Coronary artery (tissue), 2 donors: Measurements from ENCODE around the gene SGCA.
A peak's percentile ranks its signal among the peaks of the same experiment; 100 is the strongest.

ENCODE experiments used
- DNase-seq: peaks from one replicate; pipeline ENCODE4 v3.0.0-alpha.2; 2017; ENCODE audit warnings: low spot score
- H3K27ac ChIP-seq, 2 donors: fragments of 200-600 bp; sonication (generic); one replicate each; pipeline ENCODE4 v1.5.1; 2016 to 2019
- H3K4me3 ChIP-seq: fragments of 200-600 bp; sonication (generic); 2 replicates; pipeline ENCODE4 v1.5.1; 2016; ENCODE audit warnings: mild to moderate bottlenecking, moderate library complexity
- TF ChIP-seq, protein P1 (sequence below): fragments of 200-600 bp; sonication (generic); IDR thresholded peaks from one replicate; pipeline ENCODE4 v1.5.1; 2019; ENCODE audit warnings: antibody characterized with exemption

SGCA gene

DNA sequence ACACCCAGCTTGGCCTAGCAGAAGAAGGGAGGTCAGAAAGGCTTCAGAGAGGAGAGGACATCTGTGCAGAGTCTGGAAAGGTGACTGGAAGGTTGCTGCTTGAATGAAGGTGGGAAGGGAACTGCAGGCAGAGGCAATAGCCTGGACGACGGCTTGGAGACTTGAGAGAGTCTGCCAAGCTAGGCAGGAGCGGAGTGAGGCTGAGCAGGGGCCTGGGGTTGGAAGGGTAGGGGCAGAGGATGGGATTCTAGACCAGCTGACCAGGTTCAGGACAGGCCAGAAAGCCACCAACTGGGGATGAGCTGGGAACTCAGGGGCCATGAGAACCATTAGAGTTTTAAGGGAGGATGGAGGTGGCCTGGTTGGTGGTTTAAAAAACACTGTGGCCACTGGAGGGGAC is 339 bp upstream of the SGCA start:
- no peak for DNase-seq
- Histone ChIP-seq H3K27ac (peak overlapping the region; percentile 95 to 96), H3K4me3 (peak overlapping the region; percentile 70)
- TF ChIP-seq, protein P1, sequence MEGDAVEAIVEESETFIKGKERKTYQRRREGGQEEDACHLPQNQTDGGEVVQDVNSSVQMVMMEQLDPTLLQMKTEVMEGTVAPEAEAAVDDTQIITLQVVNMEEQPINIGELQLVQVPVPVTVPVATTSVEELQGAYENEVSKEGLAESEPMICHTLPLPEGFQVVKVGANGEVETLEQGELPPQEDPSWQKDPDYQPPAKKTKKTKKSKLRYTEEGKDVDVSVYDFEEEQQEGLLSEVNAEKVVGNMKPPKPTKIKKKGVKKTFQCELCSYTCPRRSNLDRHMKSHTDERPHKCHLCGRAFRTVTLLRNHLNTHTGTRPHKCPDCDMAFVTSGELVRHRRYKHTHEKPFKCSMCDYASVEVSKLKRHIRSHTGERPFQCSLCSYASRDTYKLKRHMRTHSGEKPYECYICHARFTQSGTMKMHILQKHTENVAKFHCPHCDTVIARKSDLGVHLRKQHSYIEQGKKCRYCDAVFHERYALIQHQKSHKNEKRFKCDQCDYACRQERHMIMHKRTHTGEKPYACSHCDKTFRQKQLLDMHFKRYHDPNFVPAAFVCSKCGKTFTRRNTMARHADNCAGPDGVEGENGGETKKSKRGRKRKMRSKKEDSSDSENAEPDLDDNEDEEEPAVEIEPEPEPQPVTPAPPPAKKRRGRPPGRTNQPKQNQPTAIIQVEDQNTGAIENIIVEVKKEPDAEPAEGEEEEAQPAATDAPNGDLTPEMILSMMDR: no peak

DNA sequence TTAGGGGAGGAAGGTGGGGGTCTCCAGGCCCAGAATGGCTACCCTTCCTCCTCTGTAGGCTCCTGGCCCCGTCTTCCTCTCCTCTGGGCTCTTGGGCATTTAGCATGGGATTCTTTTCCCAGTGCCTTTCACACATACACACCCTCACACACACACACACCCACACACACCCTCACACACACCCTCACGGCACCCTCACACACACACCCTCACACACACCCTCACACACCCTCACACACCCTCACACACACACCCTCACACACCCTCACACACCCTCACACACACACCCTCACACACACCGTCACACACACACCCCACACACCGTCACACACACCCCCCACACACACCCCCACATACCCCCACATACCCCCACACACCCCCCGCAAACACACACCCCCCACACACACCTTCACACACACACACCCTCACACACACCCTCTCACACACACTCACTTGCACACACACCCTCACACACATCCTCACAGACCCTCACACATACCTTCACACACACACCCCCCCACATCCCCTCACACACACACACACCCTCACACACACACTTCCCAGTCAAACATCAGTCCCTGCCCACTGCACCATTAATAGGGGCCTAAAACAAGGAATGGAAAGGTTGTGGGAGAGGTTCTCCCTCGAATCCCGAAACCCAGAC is 845 bp downstream of the SGCA start:
- no peak for DNase-seq
- peak overlapping the region; percentile 70 for H3K4me3 ChIP-seq
- TF ChIP-seq, protein P1: no peak
- peak overlapping the region; percentile 95 to 96 for H3K27ac ChIP-seq

DNA sequence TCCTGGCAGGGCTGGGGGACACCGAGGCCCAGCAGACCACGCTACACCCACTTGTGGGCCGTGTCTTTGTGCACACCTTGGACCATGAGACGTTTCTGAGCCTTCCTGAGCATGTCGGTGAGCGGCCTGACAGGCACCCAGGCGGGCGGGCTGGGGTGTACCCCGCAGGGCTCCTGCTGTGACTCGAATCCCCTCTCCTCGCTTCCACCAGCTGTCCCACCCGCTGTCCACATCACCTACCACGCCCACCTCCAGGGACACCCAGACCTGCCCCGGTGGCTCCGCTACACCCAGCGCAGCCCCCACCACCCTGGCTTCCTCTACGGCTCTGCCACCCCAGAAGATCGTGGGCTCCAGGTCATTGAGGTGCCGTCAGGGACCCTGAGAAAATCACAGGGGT is 1.6 kb downstream of the SGCA start:
- peak overlapping the region; percentile 95 to 96 for H3K27ac ChIP-seq
- TF ChIP-seq, protein P1: no peak
- no peak for DNase-seq
- peak overlapping the region; percentile 70 for H3K4me3 ChIP-seq

DNA sequence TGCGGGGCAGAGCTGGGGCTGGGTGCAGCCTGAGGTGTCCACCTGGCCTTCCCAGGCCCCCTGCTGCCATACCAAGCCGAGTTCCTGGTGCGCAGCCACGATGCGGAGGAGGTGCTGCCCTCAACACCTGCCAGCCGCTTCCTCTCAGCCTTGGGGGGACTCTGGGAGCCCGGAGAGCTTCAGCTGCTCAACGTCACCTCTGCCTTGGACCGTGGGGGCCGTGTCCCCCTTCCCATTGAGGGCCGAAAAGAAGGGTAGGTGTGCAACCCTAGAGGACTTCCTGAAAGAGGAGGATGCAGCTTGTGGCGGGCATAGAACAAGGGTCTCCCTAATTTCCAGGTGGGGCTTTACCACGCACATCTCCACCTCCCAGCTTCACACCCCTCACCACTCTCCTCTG is 2.5 kb downstream of the SGCA start:
- Histone ChIP-seq H3K4me3 (peak overlapping the region; percentile 70), H3K27ac (peak overlapping the region; percentile 95 to 96)
- TF ChIP-seq, protein P1: no peak
- no peak for DNase-seq

DNA sequence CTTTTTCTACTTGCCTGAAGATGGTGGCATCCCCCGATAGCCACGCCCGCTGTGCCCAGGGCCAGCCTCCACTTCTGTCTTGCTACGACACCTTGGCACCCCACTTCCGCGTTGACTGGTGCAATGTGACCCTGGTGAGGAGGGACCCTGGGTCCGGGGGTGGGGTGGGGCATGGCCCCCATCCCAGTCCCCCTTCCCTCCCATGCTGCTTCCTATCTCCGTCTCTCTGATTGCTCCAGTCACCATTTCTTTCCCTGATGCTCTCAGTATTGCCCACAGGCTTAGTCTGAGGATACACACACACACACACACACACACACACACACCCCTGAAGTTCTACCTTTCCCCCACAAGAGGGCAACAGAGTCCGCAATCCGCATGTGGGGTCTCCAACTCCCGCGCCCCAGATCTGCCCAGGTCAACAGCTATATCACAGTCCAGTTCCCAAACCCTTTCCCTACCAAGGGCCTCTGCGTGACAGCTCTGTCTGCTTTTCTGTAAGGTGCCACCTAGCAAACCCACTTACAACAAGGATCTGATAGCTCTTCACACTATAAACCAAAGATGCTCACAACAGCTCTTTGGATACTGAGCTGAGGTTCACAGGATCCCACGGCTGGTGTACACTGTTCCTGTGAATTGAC is 3.4 kb downstream of the SGCA start:
- DNase-seq: no peak
- TF ChIP-seq, protein P1: peak; percentile 47
- Histone ChIP-seq H3K4me3 (no peak overlapping the region), H3K27ac (peak overlapping the region; percentile 95 to 96)

DNA sequence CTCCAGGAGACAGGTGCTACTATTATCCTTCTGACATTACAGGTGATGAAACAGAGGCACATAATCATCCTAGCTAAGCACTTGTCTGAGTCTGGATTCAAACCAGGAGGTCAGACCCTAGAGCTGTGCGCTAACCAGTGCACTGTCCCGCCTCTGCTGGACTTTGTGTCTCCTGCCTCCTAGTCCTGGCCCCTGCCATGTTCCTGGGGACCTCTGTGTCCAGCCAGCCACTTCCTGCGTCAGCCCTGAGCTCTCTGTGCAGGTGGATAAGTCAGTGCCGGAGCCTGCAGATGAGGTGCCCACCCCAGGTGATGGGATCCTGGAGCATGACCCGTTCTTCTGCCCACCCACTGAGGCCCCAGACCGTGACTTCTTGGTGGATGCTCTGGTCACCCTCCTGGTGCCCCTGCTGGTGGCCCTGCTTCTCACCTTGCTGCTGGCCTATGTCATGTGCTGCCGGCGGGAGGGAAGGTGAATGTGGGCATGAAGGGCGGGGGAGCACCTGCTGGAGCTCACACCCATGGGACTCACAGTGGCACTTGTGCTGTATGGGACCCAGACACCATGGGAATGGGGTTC is 4.2 kb downstream of the SGCA start:
- Histone ChIP-seq H3K4me3 (no peak overlapping the region), H3K27ac (peak overlapping the region in 1 of 2 donors; percentile 96)
- TF ChIP-seq, protein P1: no peak
- DNase-seq: no peak
